Lung (tissue), 12 donors: ENCODE measurements around the gene KCNAB2. TPM values are rescaled to one million over a fixed set of nuclear protein-coding genes. Genes with fewer than 3 reads are reported as not detected.

Experiments
- ATAC-seq: fragments of 200-7000 bp; cut with Tn5 transposase; one replicate; pipeline ENCODE4 v1.9.1; 2020; ENCODE audit warnings: moderate number of reproducible peaks; ENCODE audit not compliant: insufficient read depth, low FRiP score
- DNase-seq, 3 donors: peaks; one replicate each; pipeline ENCODE4 v3.0.0-alpha.2; 2013 to 2017
- H3K27ac ChIP-seq, 2 donors: one replicate each; pipeline ENCODE4 v1.5.1; 2013; ENCODE audit warnings: mild to moderate bottlenecking in 2 of 2, moderate library complexity in 2 of 2, control low read depth in 1 of 2, inconsistent platforms in 1 of 2, low read depth in 1 of 2, low read length in 1 of 2
- H3K27me3 ChIP-seq, 3 donors: one replicate each; pipeline ENCODE4 v1.5.1; 2013; ENCODE audit warnings: low read length in 2 of 3; ENCODE audit not compliant: control insufficient read depth in 3 of 3, insufficient read depth in 3 of 3
- H3K36me3 ChIP-seq, 4 donors: one replicate each; pipeline ENCODE4 v1.5.1; 2013; ENCODE audit warnings: low read length in 4 of 4, mild to moderate bottlenecking in 1 of 4, moderate library complexity in 1 of 4; ENCODE audit not compliant: control insufficient read depth in 4 of 4, insufficient read depth in 4 of 4
- H3K4me1 ChIP-seq, 5 donors: one replicate each; pipeline ENCODE4 v1.5.1; 2013; ENCODE audit warnings: low read length in 5 of 5, mild to moderate bottlenecking in 2 of 5, moderate library complexity in 1 of 5; ENCODE audit not compliant: control insufficient read depth in 5 of 5, insufficient read depth in 5 of 5
- H3K4me3 ChIP-seq: one replicate; pipeline ENCODE4 v1.5.1; 2013; ENCODE audit warnings: mild to moderate bottlenecking, control low read depth, moderate library complexity
- H3K9ac ChIP-seq, 2 donors: one replicate each; pipeline ENCODE4 v1.5.1; 2013; ENCODE audit warnings: low read length in 2 of 2, control low read depth in 1 of 2; ENCODE audit not compliant: insufficient read depth in 1 of 2
- H3K9me3 ChIP-seq, 4 donors: one replicate each; pipeline ENCODE4 v1.5.1; 2013; ENCODE audit warnings: low read length in 3 of 4, mild to moderate bottlenecking in 1 of 4, moderate library complexity in 1 of 4; ENCODE audit not compliant: control insufficient read depth in 4 of 4, insufficient read depth in 3 of 4
- WGBS, 2 donors: extraction: QIAGEN DNeasy Blood & Tissue Kit; methylation state at CpG; one replicate each; pipeline ENCODE4 v1.1.7; 2013; 5-methylcytosine and 5-hydroxymethylcytosine counted together
- polyA plus RNA-seq, 2 donors: library from polyadenylated mRNA; stranded (reverse); fragments of 200-250 nt; gene quantifications; one replicate each; pipeline ENCODE4 v1.2.1, GENCODE V29; 2013
- total RNA-seq, 2 donors: library from RNA; depleted of rRNA in 1 of 2; stranded (reverse); fragments of >200 nt in 1 of 2; gene quantifications; one replicate each; pipeline ENCODE4 v1.2.1, GENCODE V29; 2014 to 2021
- TF ChIP-seq, protein P1 (sequence below): IDR thresholded peaks from 2 replicates; pipeline ENCODE4 v1.5.1; 2012; ENCODE audit warnings: mild to moderate bottlenecking; ENCODE audit errors: control extremely low read depth, extremely low read depth
- donor health status: control.
- donor health status: control.
- donor health status: Bipolar disorder and iron deficiency.
- donor health status: healthy.
- donor health status: DM: yes; HTN: yes; CAD: no.

KCNAB2 gene
- total and polyA plus RNA-seq, 4 donors, result 13.7 to 86.4 (median 45.5) TPM

- Histone ChIP-seq H3K4me1 (no peaks in the 10 kb centered on the region), H3K4me3 (no peak overlapping the region), H3K27ac (no peak overlapping the region), H3K36me3 (peaks cover 0 to 6% (median 0%) of the 10 kb centered on the region in 4 donors), H3K27me3 (peaks cover 0 to 9% (median 0%) of the 10 kb centered on the region in 3 donors), H3K9ac (no peak overlapping the region), H3K9me3 (no peaks in the 10 kb centered on the region)
- TF ChIP-seq, protein P1, sequence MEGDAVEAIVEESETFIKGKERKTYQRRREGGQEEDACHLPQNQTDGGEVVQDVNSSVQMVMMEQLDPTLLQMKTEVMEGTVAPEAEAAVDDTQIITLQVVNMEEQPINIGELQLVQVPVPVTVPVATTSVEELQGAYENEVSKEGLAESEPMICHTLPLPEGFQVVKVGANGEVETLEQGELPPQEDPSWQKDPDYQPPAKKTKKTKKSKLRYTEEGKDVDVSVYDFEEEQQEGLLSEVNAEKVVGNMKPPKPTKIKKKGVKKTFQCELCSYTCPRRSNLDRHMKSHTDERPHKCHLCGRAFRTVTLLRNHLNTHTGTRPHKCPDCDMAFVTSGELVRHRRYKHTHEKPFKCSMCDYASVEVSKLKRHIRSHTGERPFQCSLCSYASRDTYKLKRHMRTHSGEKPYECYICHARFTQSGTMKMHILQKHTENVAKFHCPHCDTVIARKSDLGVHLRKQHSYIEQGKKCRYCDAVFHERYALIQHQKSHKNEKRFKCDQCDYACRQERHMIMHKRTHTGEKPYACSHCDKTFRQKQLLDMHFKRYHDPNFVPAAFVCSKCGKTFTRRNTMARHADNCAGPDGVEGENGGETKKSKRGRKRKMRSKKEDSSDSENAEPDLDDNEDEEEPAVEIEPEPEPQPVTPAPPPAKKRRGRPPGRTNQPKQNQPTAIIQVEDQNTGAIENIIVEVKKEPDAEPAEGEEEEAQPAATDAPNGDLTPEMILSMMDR, result no peak
- 87 to 92% methylated on average over 15 of the region's 15 CpGs for WGBS, 2 donors
- no peak for DNase-seq
- ATAC-seq, result no peak
Measured at GRCh38 chr1:6040444-6040843, 5.2 kb upstream of the KCNAB2 start.

- Histone ChIP-seq H3K27me3 (peaks cover 0 to 12% (median 0%) of the 10 kb centered on the region in 3 donors), H3K9me3 (no peaks in the 10 kb centered on the region), H3K36me3 (peaks cover 0 to 6% (median 0%) of the 10 kb centered on the region in 4 donors), H3K27ac (no peak overlapping the region), H3K9ac (no peak overlapping the region), H3K4me1 (no peaks in the 10 kb centered on the region), H3K4me3 (no peak overlapping the region)
- WGBS, 2 donors, result 56 to 83% methylated on average over 22 of the region's 22 CpGs
- ATAC-seq (no peak), DNase-seq (no peak)
- TF ChIP-seq, protein P1, result no peak
Measured at GRCh38 chr1:6040861-6041415, 4.8 kb upstream of the KCNAB2 start.

DNA sequence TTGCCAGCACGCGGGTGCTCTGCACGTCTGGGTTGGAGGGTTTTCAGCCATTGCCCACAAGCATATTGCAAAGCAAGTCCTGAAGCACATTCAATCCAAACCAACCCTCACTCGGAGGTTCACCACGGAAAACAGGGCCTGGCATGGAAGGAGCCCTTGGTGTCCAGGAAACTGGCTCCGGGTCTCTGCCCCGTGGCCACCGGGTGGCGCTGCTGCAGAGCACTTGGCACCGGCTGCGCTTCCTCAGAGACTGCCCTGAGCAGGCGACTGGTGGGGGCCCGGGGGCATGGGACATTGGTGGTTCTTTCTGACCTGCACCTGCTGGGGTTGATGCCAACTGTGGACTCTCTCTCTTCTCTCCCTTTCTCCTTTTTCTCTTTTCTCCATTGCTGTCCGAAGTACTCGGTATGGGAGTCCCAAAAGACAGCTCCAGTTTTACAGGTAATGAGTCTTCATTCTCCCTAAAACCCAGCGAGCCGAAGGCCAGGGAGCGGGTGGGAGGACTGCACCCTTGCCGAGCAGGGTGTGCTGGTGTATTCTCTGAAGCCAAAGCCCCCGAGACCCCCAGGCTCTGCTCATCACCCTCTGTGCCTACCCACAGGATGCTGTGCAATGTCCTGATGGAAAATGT lies 4.1 kb upstream of the KCNAB2 start:
- no peak for DNase-seq
- H3K4me3 ChIP-seq, result no peak overlapping the region
- H3K4me1 ChIP-seq, result no peaks in the 10 kb centered on the region
- peaks cover 0 to 6% (median 0%) of the 10 kb centered on the region in 4 donors for H3K36me3 ChIP-seq
- ATAC-seq, result no peak
- WGBS, 2 donors, result 67 to 70% methylated on average over 20 of the region's 20 CpGs
- no peak overlapping the region for H3K9ac ChIP-seq
- H3K27ac ChIP-seq, result no peak overlapping the region
- TF ChIP-seq, protein P1, result no peak
- H3K9me3 ChIP-seq, result no peaks in the 10 kb centered on the region
- peaks cover 0 to 18% (median 0%) of the 10 kb centered on the region in 3 donors for H3K27me3 ChIP-seq

GRCh38 chr1:6043561-6043960 lies 2.1 kb upstream of the KCNAB2 start:
- Histone ChIP-seq H3K9me3 (no peaks in the 10 kb centered on the region), H3K4me3 (no peak overlapping the region), H3K9ac (no peak overlapping the region), H3K27me3 (peaks cover 0 to 24% (median 0%) of the 10 kb centered on the region in 3 donors), H3K4me1 (no peaks in the 10 kb centered on the region), H3K27ac (no peak overlapping the region), H3K36me3 (peaks cover 0 to 6% (median 0%) of the 10 kb centered on the region in 4 donors)
- DNase-seq (no peak), ATAC-seq (no peak)
- WGBS, 2 donors, result 87 to 94% methylated on average over 5 of the region's 5 CpGs
- TF ChIP-seq, protein P1, result no peak
